DLD1 (cell line): ENCODE measurements around the gene ZNF443.
"Not testable (repeated sequence)": the region's sequence is repeated elsewhere in the genome, so short reads cannot be mapped to it uniquely, and the experiment has no call there.

Experiments used
- in situ Hi-C: cut with HindIII; loops from 2 replicates; pipeline ENCODE4 v1.10.0; 2017; ENCODE audit warnings: low sequenced_read_pairs

Gene ZNF443

DNA sequence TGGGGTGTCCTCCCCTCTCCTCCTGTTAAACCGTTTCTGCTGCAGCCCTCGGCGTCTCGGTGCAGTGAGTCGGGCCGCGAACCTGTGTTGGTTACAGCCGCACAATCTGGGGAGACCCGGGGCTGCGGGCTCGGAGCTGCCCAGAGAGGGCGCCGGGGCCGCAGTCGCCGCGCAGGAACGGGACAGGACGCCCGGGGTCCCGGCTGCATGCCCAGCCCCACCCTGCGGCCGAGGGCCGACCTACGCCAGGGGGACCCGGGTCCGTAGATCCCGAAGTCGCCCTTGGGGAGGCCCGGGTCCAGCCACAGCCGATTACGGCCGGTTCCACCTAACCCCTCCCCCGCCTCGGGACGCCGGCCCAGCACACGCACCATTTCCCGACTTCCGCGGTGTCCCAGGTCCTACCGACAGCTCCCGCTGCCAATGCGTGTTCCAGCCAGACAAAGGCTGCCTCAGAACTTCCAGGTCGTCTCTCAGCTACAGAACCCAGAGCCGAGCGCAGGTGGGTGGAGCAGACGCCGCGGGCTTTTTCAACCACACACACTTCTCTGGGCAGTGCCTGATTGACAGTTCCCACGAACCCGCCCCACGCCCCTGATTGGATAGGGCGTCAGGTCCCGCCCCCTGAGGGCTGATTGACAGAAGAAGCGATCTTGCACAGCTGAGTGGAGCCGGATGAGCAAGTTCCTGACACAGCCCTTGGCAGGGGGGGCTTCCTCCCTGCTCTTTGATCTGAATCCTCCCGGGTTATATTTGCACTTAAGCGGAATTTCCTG lies at the start of gene ZNF443:
ZNF443 (minus strand) TSS at position 481 of the 776 bp plus-strand sequence; CDS start at position 374, 107 bp downstream.
- in situ Hi-C loops: no loop called here

DNA sequence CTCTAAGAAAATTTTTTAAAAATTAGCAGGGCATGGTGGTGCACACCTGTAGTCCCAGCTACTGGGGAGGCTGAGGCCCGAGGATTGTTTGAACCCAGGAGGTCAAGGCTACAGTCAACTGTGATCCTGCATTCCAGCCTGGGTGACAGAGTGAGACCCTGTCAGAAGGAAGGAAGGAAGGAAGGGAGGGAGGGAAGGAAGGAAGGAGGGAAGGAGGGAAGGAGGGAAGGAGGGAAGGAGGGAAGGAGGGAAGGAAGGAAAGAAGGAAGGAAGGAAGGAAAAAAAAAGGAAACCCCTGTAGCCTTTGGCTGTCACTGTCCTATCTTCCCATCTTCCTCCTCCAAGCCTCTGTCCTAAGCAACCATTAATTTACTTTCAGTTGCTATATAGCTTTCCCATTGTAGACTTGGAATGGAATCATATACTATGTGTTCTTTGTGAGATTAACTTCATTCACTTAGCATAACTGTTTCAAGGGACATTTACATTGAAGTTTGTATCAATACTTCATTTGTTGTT lies 45.5 kb upstream of the ZNF443 start:
- in situ Hi-C loops: not testable (repeated sequence)

DNA sequence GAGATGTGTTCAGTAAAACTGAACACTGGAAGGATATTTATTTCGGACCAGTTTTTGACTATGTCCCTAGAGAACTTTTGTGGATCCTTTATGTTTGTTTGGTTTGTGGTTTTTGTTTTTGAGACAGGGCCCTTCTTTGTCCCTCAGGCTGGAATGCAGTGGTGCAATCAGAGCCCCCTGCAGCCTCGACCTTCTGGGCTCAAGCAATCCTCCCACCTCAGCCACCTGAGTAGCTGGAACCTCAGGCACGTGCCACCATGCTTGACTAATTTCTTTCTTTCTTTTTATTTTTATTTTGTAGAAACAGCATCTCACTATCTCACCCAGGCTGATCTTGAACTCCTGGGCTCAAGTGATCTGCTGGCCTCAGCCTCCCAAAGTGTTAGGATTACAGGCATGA lies 44.8 kb upstream of the ZNF443 start:
- in situ Hi-C loops: no loop called here

DNA sequence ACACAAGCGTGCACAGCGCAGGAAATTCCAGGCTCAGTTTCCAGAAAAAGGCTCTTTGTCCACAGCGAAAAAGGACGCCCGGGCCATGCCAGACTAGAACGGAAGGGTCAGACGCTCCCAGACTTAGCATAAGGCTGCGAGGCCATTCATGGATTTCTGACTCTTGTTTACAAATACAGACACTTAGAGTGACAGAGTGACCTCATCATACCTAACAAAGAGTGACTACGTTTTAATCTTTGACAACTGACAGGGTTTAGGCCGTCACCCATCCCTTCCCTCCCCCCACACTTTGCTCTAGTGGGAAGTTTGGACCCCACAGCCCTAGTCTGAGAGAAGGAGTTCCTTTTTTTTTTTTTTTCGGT lies 44.2 kb upstream of the ZNF443 start:
- in situ Hi-C loops: no loop called here

DNA sequence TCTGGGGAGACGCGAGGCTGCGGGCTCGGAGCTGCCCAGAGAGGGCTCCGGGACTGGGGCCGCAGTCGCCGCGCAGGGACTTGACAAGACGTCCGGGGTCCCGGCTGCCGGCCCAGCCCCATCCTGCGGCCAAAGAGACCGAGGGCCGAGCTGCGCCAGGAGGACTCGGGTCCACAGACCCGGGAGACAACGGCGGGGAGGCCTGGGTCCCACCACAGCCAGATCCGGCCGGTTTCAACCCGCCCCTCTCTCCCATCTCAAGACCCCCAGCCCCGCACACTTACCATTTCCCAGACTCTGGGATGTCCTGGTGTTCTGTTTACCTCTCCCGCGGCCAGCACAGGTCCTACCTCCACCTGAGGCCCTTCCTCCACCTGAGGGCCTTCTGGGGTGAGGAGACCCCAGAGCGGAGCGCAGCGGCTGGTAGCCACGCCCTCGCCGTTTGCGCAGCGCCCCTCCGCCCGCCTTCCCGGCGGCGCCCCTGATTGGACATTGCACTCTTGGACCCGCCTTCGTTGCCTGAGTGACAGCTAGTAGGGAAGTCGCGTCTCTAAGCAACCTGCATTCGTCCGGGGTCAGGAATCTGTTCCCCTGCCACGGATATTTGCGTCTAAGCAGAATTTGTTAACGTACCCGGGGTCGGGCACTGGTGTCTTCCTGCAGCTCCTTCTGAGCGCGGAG lies 43.7 kb upstream of the ZNF443 start, which contains the start of gene ZNF709:
ZNF709 (minus strand) TSS at position 446 of the 681 bp plus-strand sequence; CDS start at position 287, 159 bp downstream.
- in situ Hi-C loops: no loop called here

DNA sequence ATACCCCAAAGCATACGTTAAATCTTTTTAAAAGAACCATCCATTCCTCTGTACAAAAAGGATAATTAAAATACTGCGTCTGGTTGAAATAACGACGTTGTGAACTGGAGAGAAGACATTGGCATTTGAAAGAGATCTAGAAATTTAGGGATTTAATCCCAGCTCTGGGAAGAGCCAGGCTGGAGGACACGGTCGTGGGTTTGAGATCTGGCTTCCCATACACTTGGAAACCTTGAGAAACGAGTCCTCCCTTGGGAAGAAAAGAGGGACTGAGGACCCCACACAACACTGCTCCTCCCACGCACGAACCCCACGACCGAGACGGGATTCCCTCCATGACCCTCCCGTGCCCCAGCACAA lies 43.2 kb upstream of the ZNF443 start:
- in situ Hi-C loops: no loop called here

DNA sequence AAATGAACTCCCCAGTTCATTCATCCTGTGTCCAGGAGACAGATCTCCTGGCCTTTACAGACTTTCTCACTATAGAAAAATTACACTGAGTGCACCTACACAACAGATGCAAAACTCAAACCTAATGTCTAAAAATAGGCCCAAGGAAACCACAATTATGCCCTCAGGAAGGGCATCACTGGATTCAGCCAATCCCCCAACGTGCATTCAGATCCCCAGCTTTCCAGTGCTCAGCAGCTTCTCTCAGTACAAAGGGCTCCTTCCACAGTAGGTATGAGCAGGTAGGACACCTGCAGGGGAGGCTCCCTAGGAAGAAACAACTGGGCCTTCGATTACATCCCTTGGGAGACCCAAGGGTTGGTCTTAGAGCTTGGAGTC lies 41.7 kb upstream of the ZNF443 start:
- in situ Hi-C loops: no loop called here

DNA sequence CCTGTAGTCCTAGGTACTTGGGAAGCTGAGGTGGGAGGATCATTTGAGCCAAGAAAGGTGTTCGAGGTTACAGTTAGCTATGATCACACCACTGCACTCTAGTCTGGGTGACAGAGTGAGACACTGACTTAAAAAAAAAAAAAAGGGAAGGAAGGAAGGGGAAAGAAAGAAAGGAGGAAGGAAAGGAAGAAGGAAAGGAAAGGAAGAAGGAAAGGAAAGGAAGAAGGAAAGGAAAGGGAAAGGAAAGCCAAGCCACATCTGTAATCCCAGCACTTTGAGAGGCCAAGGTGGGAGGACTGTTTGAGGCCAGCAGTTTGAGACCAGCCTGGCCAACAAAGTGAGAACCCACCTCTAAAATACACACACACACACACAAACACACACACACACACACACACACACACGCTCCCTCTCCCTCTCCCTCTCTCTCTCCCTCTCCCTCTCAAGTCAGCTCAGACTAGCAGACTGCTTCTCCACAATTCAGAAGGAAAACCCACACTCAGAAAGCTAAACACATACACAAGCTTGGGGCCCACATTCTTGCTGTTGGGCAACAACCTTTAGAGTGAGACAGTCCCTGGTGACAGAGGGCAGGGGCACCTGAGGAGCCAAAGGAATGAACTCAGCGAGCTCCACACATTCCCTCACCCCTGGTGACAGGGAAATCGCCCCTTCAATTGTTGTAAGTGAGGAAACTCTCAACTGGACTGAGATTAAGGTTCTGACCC lies 41.1 kb upstream of the ZNF443 start:
- in situ Hi-C loops: no loop called here

DNA sequence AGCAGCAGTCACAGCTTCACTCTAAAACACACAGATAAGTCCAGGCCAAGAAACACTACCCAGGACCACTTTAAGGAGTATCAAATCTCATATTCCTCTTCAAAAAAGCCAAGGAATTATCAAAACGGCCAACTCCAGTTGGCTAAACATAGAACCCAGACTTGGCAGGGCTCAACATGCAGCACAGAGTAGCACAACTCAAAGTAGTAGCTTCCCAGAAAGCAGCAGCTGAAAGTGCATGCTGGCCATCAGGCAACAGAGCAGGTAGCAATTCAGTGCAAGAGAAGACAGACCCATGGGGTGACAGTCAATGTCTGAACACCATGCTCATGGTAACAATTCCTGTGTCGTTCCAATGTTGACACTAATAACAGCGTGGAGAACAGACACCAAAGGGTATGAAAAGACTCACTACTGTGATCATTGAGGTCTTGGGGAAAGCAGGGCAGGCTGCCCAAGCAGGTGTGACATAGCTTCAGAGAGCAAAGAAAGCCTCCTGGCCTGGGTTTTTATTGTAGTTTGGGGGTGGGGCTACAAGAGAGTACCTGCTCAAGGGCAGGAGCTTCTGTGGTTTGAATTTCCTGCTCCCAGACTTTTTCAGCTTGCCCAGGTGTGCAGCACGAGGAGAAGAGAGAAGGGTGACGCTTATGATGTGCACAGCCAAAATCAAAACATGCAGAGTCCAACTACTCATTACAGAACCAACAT lies 37.6 kb upstream of the ZNF443 start:
- in situ Hi-C loops: no loop called here

DNA sequence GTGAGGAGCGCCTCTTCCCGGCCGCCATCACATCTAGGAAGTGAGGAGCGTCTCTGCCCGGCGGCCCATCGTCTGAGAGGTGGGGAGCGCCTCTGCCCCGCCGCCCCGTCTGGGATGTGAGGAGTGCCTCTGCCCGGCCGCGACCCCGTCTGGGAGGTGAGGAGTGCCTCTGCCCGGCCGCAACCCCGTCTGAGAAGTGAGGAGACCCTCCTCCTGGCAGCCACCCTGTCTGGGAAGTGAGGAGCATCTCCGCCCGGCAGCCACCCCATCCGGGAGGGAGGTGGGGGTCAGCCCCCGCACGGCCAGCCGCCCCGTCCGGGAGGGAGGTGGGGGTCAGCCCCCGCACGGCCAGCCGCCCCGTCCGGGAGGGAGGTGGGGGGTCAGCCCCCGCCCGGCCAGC lies 26.8 kb upstream of the ZNF443 start:
- in situ Hi-C loops: not testable (repeated sequence)

DNA sequence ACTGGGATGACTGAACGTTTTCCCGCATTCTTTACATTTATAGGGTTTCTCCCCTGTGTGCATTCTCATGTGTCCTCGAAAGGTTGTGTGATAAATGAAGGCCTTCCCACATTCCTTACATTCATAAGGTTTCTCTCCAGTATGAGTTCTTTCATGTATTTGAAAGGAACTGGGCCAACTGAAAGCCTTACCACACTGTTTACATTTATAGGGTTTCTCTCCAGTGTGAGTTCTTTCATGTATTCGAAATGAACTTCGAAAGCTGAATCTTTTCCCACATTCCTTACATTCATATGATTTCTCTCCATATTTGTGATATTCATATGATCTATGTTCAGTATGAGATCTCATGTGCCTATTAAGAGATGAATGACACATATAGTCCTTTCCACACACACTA lies 24.4 kb upstream of the ZNF443 start:
- in situ Hi-C loops: no loop called here

DNA sequence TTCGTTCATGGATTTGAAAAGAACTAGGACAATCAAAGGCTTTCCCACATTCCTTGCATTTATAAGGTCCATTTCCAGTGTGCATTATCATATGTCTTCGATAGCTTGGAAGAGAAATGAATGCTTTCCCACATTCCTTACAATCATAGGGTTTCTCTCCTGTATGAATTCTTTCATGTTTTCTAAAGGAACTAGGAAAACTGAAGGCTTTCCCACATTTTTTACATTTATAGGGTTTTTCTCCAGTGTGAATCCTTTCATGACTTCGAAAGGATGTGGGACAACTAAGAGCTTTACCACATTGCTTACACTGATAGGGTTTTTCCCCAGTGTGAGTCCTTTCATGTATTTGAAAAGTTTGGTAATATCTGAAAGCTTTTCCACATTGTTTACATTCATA lies 23.9 kb upstream of the ZNF443 start:
- in situ Hi-C loops: no loop called here

DNA sequence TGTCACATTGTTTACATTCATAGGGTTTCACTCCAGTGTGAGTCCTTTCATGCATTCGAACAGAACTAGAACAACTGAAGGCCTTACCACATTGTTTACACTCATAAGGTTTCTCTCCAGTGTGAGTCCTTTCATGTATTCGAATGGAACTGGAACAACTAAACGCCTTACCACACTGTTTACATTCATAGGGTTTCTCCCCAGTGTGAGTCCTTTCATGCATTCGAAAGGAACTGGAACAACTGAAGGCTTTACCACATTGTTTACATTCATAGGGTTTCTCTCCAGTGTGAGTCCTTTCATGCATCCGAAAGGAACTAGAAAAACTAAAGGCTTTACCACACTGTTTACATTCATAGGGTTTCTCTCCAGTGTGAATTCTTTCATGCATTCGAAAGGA lies 23.3 kb upstream of the ZNF443 start:
- in situ Hi-C loops: not testable (repeated sequence)

DNA sequence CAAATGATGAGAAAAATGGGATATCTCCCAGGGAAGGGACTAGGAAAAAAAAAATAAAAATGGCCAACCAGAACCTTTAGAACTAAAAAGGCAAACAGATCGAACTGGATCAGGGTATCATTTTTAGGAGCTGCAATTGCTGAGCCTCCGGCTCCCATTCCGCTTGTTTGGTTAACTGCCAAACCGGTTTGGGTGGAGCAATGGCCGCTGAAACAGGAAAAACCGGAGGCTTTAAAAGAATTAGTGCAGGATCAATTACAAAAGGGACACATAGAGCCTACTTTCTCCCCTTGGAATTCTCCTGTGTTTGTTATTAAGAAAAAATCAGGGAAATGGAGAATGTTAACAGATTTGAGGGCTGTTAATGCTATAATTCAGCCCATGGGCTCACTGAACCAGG lies 12.7 kb upstream of the ZNF443 start:
- in situ Hi-C loops: no loop called here

DNA sequence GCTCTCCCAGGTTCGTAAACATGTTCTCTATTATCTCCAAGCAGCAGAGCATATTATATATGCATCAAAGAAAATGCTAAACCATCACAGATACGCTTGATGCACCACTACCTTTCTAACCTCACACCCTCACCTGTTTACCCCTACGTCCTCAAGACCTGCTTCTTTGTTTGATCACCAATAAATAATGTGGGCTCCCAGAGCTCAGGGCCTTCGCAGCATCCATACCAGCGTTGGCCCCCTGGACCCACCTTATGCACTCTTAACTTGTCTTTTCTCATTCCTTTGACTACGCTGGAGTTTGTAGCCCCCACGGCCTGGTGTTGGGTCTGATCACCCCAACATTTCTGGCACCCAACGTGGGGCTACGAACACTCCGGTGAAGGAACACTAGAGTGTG lies 10.0 kb upstream of the ZNF443 start:
- in situ Hi-C loops: no loop called here

DNA sequence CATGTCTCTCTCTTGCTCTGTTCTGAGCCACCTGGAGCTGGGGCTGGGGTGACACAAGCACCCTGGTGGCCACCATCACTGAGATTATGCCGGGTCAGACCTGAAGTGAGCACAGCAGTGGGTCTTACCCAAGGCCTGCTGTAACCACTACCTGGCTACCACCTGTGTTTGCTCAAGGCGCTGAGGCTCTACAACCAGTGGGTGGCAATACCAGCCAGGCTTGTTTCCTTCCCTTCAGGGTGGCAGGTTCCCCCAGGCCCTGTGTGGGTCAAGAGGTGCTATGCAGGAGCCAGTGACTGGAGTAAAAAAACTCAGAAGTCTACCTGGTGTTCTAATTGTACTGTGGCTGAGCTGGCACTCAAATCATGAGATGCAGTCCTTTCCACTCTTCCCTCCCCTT lies 8.0 kb upstream of the ZNF443 start:
- in situ Hi-C loops: no loop called here

DNA sequence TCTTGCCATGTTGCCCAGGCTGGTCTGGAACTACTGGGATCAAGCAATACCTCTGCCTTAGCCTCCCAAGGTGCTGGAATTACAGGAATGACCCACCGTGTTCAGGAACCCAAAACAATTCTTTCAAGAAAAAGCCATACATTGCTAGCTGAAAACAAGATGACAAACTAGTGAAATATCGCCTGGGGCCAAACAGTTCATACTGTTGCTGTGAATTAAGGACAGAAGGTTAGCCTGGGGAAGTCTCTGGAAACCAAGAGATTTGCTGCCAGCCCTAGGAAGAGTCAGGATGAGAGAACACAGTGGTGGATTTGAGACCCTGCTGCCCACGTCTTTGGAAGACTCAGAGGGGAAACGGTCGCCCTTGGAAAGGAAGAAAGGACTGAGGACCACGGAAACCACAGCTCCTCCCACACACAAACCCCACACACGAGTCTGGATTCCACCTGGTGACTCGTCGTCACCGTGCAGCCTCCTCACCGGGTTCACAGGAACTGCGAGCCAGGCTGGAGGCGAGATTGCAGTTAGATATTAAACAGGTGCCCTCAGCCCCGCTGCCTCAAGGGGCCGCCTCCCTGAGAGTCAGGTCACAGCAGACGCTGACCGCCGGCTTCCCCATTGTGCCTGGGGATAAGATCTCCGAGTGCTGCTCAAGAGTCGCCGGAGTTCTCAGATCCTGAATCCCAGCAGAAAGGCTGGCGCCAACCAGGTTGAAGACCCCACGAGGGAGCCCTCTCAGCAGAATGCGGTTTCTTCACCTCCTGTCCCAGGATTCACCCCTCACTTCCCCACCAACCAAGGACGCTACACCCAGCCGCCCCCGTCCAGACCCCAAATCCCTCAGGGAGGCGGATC lies 908 bp downstream of the ZNF443 start:
- in situ Hi-C loops: not testable (repeated sequence)

DNA sequence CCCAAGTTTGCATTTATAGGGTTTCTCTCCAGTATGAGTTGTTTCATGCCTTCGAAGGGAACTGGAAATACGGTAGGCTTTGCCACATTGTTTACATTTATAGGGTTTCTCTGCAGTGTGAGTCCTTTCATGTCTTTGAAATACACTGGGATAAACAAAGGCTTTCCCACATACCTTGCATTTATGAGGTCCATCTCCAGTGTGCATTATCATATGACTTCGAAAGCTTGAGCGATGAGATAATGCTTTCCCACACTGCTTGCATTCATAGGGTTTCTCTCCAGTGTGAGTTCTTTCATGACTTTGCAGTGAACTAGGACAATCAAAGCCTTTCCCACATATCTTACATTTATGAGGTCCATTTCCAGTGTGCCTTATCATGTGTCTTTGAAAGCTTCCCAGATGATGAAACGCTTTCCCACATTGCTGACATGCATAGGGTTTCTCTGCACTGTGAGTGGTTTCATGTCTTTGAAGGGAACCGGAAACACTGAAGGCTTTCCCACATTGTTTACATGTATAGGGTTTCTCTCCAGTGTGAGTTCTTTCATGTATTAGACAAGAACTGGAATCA lies 10.0 kb downstream of the ZNF443 start:
- in situ Hi-C loops: not testable (repeated sequence)

DNA sequence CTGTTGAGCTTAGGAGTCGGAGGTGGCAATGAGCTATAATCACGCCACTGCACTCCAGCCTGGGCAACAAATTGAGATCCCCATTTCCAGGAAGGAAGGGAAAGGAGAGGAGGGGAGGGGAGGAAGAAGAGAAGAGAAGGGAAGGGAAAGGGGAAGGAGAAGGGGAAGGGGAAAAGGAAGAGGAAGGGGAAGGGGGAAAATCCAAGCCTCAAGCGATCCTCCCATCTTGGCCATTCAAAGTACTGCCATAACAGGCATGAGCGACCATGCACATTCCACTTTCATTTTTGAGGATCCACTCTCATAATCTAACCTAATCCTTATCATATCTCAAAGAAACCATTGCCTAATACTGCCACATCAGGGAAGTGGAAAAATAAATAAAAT lies 14.9 kb downstream of the ZNF443 start:
- in situ Hi-C loops: no loop called here
